ENCODE results near the gene NUDT22.
A peak's percentile ranks its signal among the peaks of the same experiment; 100 is the strongest.

Gene NUDT22

DNA sequence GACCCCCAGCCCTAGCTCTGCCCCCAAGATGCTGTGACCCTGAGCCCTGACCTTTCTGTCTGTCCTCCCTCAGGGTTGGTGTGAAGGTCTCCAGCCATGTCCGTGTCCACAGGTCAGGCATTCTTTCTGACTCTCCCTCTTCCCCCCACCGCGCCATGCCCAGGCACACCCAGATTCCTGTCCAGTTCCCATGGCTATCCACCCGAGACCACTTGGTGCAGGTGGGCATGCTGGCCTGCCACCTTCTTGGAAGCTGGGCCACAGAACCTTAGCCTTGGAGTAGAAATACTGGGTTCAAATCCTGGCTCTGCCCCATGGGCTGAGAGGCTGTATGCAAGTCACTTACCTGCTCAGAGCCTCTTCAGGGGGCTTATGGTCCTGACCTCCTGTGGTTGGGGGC, 23.0 kb downstream of the NUDT22 start:
- TF ChIP-seq SUZ12 (IDR thresholded peaks at IDR 0.05; ENCODE audit: extremely low read depth, insufficient read depth, insufficient read length), result no peak
- no peak for TF ChIP-seq YY1 (IDR thresholded peaks at IDR 0.05; ENCODE audit: insufficient read depth, insufficient read length)
- no peak for TF ChIP-seq ZNF274 (IDR thresholded peaks at IDR 0.05; ENCODE audit: low read depth, low read length)
- Histone ChIP-seq H3K4me1 (ENCODE audit: insufficient read depth, insufficient read length) (peaks cover 42% of the 10 kb centered on the region), H3K27me3 (ENCODE audit: insufficient read depth, insufficient read length) (no peaks in the 10 kb centered on the region), H3K9ac (ENCODE audit: insufficient read length, low read depth) (peak overlapping the region; percentile 90), H3K9me3 (ENCODE audit: insufficient read depth, low read length) (no peaks in the 10 kb centered on the region), H3K36me3 (ENCODE audit: insufficient read depth, insufficient read length, low read length) (peaks cover 30% of the 10 kb centered on the region), H3K4me3 (ENCODE audit: insufficient read length, low read depth) (no peak overlapping the region)
- no peak for DNase-seq (ENCODE audit: low read depth, low spot score)

GRCh38 chr11:64249563-64250414, 23.7 kb downstream of the NUDT22 start:
- Histone ChIP-seq H3K4me1 (ENCODE audit: insufficient read depth, insufficient read length) (peaks cover 40% of the 10 kb centered on the region), H3K9ac (ENCODE audit: insufficient read length, low read depth) (peak overlapping the region; percentile 90), H3K9me3 (ENCODE audit: insufficient read depth, low read length) (no peaks in the 10 kb centered on the region), H3K36me3 (ENCODE audit: insufficient read depth, insufficient read length, low read length) (peaks cover 31% of the 10 kb centered on the region), H3K27me3 (ENCODE audit: insufficient read depth, insufficient read length) (no peaks in the 10 kb centered on the region), H3K4me3 (ENCODE audit: insufficient read length, low read depth) (no peak overlapping the region)
- TF ChIP-seq ZNF274 (IDR thresholded peaks at IDR 0.05; ENCODE audit: low read depth, low read length), result no peak
- TF ChIP-seq YY1 (IDR thresholded peaks at IDR 0.05; ENCODE audit: insufficient read depth, insufficient read length), result no peak
- no peak for TF ChIP-seq SUZ12 (IDR thresholded peaks at IDR 0.05; ENCODE audit: extremely low read depth, insufficient read depth, insufficient read length)
- DNase-seq (ENCODE audit: low read depth, low spot score), result peak; percentile 92

DNA sequence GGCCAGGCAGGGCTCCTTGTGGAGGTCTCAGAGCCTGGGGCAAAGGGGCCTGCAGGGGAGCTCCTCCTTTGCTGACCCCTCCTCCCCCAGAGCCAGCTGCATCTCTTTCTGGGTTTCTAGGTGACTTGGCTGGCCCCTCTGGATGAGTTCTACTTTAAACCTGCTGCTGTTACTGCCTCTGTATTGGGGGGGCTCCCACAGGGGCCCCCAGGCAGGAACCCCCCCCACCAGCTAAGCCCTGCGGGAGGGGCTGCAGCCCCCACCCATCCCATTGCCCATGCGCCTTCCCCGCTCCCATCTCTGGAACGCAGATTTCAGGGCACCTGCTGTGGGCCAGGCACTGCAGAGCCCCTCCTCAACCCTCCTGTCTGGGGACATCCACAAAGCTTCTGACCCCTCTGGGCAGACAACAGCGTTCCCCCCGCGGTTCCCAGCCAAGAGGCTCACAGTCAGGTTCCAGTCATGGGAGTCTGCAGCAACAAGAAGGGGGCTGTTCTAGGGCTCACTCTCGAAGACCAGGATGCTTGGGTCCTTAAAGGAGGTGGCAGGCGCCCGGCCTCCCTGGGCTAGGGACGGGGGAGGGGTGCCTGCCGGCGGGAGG, 24.4 kb downstream of the NUDT22 start:
- H3K9ac ChIP-seq (ENCODE audit: insufficient read length, low read depth), result peak overlapping the region; percentile 84
- H3K4me1 ChIP-seq (ENCODE audit: insufficient read depth, insufficient read length), result peaks cover 38% of the 10 kb centered on the region
- TF ChIP-seq YY1 (IDR thresholded peaks at IDR 0.05; ENCODE audit: insufficient read depth, insufficient read length), result no peak
- no peak for TF ChIP-seq ZNF274 (IDR thresholded peaks at IDR 0.05; ENCODE audit: low read depth, low read length)
- TF ChIP-seq SUZ12 (IDR thresholded peaks at IDR 0.05; ENCODE audit: extremely low read depth, insufficient read depth, insufficient read length), result no peak

GRCh38 chr11:64251016-64251752, 25.1 kb downstream of the NUDT22 start, which contains the start of gene PLCB3:
Gene PLCB3 (plus strand): TSS chr11:64251530. CDS start chr11:64251650, 120 bp downstream.
- peaks cover 38% of the 10 kb centered on the region for H3K4me1 ChIP-seq (ENCODE audit: insufficient read depth, insufficient read length)
- DNase-seq (ENCODE audit: low read depth, low spot score), result no peak
- no peak for TF ChIP-seq YY1 (IDR thresholded peaks at IDR 0.05; ENCODE audit: insufficient read depth, insufficient read length)
- TF ChIP-seq SUZ12 (IDR thresholded peaks at IDR 0.05; ENCODE audit: extremely low read depth, insufficient read depth, insufficient read length), result no peak
- no peak for TF ChIP-seq ZNF274 (IDR thresholded peaks at IDR 0.05; ENCODE audit: low read depth, low read length)
- peak within 1 kb of the TSS; percentile 81 for H3K4me3 ChIP-seq (ENCODE audit: insufficient read length, low read depth)
- H3K27me3 ChIP-seq (ENCODE audit: insufficient read depth, insufficient read length), result no peaks in the 10 kb centered on the region
- H3K9ac ChIP-seq (ENCODE audit: insufficient read length, low read depth), result peak within 1 kb of the TSS; percentile 92
- peaks cover 32% of the 10 kb centered on the region for H3K36me3 ChIP-seq (ENCODE audit: insufficient read depth, insufficient read length, low read length)
- H3K9me3 ChIP-seq (ENCODE audit: insufficient read depth, low read length), result no peaks in the 10 kb centered on the region

More for the DNA sequence above, 24.4 kb downstream of the NUDT22 start:
- no peak for DNase-seq (ENCODE audit: low read depth, low spot score)
- no peaks in the 10 kb centered on the region for H3K9me3 ChIP-seq (ENCODE audit: insufficient read depth, low read length)
- H3K36me3 ChIP-seq (ENCODE audit: insufficient read depth, insufficient read length, low read length), result peaks cover 30% of the 10 kb centered on the region
- H3K27me3 ChIP-seq (ENCODE audit: insufficient read depth, insufficient read length), result no peaks in the 10 kb centered on the region
- peak overlapping the region; percentile 65 for H3K4me3 ChIP-seq (ENCODE audit: insufficient read length, low read depth)

DNA sequence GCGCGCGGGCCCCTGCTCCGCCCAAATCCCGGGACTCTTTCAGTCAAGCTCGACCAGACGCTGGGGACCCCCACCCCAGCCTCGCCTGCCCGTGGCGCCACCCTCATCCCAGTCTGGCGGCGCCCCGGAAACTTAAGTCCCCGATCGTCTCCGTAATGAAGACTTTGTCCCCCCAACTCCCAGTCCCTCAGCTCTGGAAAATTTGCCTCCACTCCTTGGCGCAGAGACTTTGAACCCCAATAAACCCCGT, 25.6 kb downstream of the NUDT22 start:
- H3K9ac ChIP-seq (ENCODE audit: insufficient read length, low read depth), result peak overlapping the region; percentile 92
- peaks cover 37% of the 10 kb centered on the region for H3K36me3 ChIP-seq (ENCODE audit: insufficient read depth, insufficient read length, low read length)
- H3K4me3 ChIP-seq (ENCODE audit: insufficient read length, low read depth), result peak overlapping the region; percentile 81
- no peak for TF ChIP-seq SUZ12 (IDR thresholded peaks at IDR 0.05; ENCODE audit: extremely low read depth, insufficient read depth, insufficient read length)
- no peak for TF ChIP-seq ZNF274 (IDR thresholded peaks at IDR 0.05; ENCODE audit: low read depth, low read length)
- no peak for TF ChIP-seq YY1 (IDR thresholded peaks at IDR 0.05; ENCODE audit: insufficient read depth, insufficient read length)
- no peaks in the 10 kb centered on the region for H3K27me3 ChIP-seq (ENCODE audit: insufficient read depth, insufficient read length)
- no peaks in the 10 kb centered on the region for H3K9me3 ChIP-seq (ENCODE audit: insufficient read depth, low read length)
- DNase-seq (ENCODE audit: low read depth, low spot score), result no peak
- peaks cover 40% of the 10 kb centered on the region for H3K4me1 ChIP-seq (ENCODE audit: insufficient read depth, insufficient read length)

DNA sequence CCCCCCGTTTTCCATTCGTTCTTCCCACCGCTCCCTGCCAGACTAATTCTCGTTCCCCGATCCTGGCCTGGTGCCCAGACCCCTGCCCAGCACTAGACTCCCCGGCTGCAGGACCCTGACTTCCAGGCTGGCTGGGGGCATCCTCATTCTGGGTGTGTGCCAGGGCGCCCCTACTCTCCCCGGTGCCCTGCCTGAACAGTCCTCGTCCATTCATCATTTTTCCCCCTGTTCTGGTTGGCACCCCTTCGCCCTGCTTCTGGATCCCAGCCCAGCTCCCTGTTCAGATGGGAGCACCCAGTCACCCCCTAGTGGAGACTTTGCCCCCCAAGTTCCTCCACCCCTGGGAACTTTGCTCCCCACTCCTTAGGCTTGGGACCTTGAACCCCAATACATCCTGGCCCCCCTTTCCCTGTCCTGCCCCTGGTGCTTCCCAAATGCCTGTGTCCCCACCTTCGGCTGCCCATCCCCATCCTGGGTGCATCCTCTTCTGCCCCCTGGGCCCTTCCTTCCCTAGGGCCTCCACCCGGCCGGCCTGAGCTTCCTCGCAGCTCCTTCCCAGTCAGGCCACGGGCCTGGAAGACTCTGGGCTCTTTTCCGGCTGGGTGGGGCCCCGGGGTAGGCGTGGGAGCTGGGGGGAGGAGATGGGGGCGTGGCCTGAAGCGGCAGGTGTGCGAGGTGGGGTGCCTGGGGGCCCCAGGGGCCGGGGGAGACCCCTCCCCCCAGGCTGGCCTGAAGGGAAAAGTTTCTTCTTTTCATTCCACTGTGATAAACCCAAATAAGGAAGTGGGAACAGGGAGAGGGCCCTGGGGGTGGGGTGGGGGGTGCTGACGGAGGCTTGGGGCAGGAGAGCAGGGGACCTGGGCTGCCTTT, 26.2 kb downstream of the NUDT22 start:
- TF ChIP-seq SUZ12 (IDR thresholded peaks at IDR 0.05; ENCODE audit: extremely low read depth, insufficient read depth, insufficient read length), result no peak
- TF ChIP-seq YY1 (IDR thresholded peaks at IDR 0.05; ENCODE audit: insufficient read depth, insufficient read length), result no peak
- TF ChIP-seq ZNF274 (IDR thresholded peaks at IDR 0.05; ENCODE audit: low read depth, low read length), result no peak
- H3K9ac ChIP-seq (ENCODE audit: insufficient read length, low read depth), result peak overlapping the region; percentile 92
- peaks cover 38% of the 10 kb centered on the region for H3K36me3 ChIP-seq (ENCODE audit: insufficient read depth, insufficient read length, low read length)
- no peaks in the 10 kb centered on the region for H3K9me3 ChIP-seq (ENCODE audit: insufficient read depth, low read length)
- DNase-seq (ENCODE audit: low read depth, low spot score), result no peak
- peak overlapping the region; percentile 81 for H3K4me3 ChIP-seq (ENCODE audit: insufficient read length, low read depth)
- peaks cover 40% of the 10 kb centered on the region for H3K4me1 ChIP-seq (ENCODE audit: insufficient read depth, insufficient read length)
- H3K27me3 ChIP-seq (ENCODE audit: insufficient read depth, insufficient read length), result no peaks in the 10 kb centered on the region

All from NT2/D1 (cell line).